Gastrocnemius medialis (tissue), 4 donors: ENCODE measurements around the gene CD276. TPM values are rescaled to one million over a fixed set of nuclear protein-coding genes. Genes with fewer than 3 reads are reported as not detected.
"Not testable (repeated sequence)": the region's sequence is repeated elsewhere in the genome, so short reads cannot be mapped to it uniquely, and the experiment has no call there.

Experiments used
- ATAC-seq, 2 donors: fragments of 150-250 bp; one replicate each; pipeline ENCODE4 v1.9.1; 2016
- DNase-seq, 2 donors: peaks; one replicate each; pipeline ENCODE4 v3.0.0-alpha.2; 2019
- H3K27ac ChIP-seq, 4 donors: fragments of 200-600 bp; sonication (generic); 1 replicate in 1 of 4; 2 replicates in 3 of 4; pipeline ENCODE4 v1.5.1; 2016 to 2018; ENCODE audit warnings: mild to moderate bottlenecking in 2 of 4, moderate library complexity in 1 of 4
- H3K27me3 ChIP-seq, 3 donors: fragments of 200-600 bp; sonication (generic) in 2 of 3; 1 replicate in 1 of 3; 2 replicates in 2 of 3; pipeline versions ENCODE4 v1.5.1 to v1.6.0; 2016 to 2019; ENCODE audit warnings: mild to moderate bottlenecking in 1 of 3, moderate library complexity in 1 of 3
- H3K36me3 ChIP-seq, 2 donors: fragments of 200-600 bp; sonication (generic) in 1 of 2; one replicate each; pipeline ENCODE4 v1.5.1; 2017 to 2018
- H3K4me1 ChIP-seq, 2 donors: fragments of 200-600 bp; sonication (generic) in 1 of 2; one replicate each; pipeline ENCODE4 v1.5.1; 2016 to 2017; ENCODE audit warnings: mild to moderate bottlenecking in 2 of 2
- H3K4me3 ChIP-seq, 4 donors: fragments of 200-600 bp; sonication (generic) in 3 of 4; 1 replicate in 1 of 4; 2 replicates in 3 of 4; pipeline ENCODE4 v1.5.1; 2016 to 2019; ENCODE audit warnings: mild to moderate bottlenecking in 2 of 4
- H3K9me3 ChIP-seq, 3 donors: fragments of 200-600 bp; sonication (generic) in 2 of 3; 1 replicate in 1 of 3; 2 replicates in 2 of 3; pipeline ENCODE4 v1.5.1; 2016 to 2019
- POLR2A ChIP-seq, 2 donors: fragments of 450-650 bp; IDR thresholded peaks; one replicate each; pipeline ENCODE4 v1.6.1; 2017; ENCODE audit warnings: antibody characterized with exemption in 2 of 2, mild to moderate bottlenecking in 2 of 2, moderate library complexity in 2 of 2
- in situ Hi-C, 4 donors: fragments of 200-750 bp; cut with MboI; loops; one replicate each; pipeline versions ENCODE4 v1.15.0 to v1.8.0; 2017; ENCODE audit warnings: low sequenced_read_pairs in 4 of 4
- intact Hi-C: fragments of 100-400 bp; cut with DNase I; formaldehyde crosslinking; loops from one replicate; pipeline ENCODE4 v1.15.1; 2023; ENCODE audit warnings: low total_unique reads
- total RNA-seq, 4 donors: library from RNA; depleted of rRNA; stranded (reverse); fragments of >200 nt; gene quantifications; one replicate each; pipeline versions ENCODE4 v1.1.0 to v1.2.3, GENCODE V29; 2016
- TF ChIP-seq, protein P1 (sequence below), 5 experiments: fragments of 450-650 bp in 3 of 5; fragments of 200-600 bp in 2 of 5; sonication (generic) in 2 of 5; IDR thresholded peaks in 4 of 5; conservative IDR thresholded peaks in 1 of 5; 1 replicate in 4 of 5; 2 replicates in 1 of 5; pipeline ENCODE4 v1.5.1; 2016 to 2019; ENCODE audit warnings: antibody characterized with exemption in 5 of 5, mild to moderate bottlenecking in 3 of 5, moderate library complexity in 3 of 5

Gene CD276
- 10 to 100 TPM in 3 of 4 donors, 1 to 10 TPM in 1; 9.6 to 21.4 (median 16.6) TPM for total RNA-seq

- intact Hi-C loops (loop anchor here (1.0 to 10.0 kb wide), 3 partner anchors 13 to 931 kb away; partner anchors contain the start of genes CLK3 and NPTN), in situ Hi-C loops (no loop called here)
- ATAC-seq (peak; percentile 71 to 81), DNase-seq (peak; percentile 73 to 79)
- Histone ChIP-seq H3K36me3 (no peaks in the 10 kb centered on the region), H3K27ac (peak within 1 kb of the TSS; percentile 79 to 92 (median 84)), H3K4me3 (peak within 1 kb of the TSS; percentile 71 to 93 (median 76)), H3K27me3 (no peaks in the 10 kb centered on the region), H3K9me3 (no peaks in the 10 kb centered on the region), H3K4me1 (peaks cover 22 to 35% of the 10 kb centered on the region in 2 donors)
- peak; percentile 56 for TF ChIP-seq POLR2A (IDR thresholded peaks at IDR 0.05)
- TF ChIP-seq, protein P1, sequence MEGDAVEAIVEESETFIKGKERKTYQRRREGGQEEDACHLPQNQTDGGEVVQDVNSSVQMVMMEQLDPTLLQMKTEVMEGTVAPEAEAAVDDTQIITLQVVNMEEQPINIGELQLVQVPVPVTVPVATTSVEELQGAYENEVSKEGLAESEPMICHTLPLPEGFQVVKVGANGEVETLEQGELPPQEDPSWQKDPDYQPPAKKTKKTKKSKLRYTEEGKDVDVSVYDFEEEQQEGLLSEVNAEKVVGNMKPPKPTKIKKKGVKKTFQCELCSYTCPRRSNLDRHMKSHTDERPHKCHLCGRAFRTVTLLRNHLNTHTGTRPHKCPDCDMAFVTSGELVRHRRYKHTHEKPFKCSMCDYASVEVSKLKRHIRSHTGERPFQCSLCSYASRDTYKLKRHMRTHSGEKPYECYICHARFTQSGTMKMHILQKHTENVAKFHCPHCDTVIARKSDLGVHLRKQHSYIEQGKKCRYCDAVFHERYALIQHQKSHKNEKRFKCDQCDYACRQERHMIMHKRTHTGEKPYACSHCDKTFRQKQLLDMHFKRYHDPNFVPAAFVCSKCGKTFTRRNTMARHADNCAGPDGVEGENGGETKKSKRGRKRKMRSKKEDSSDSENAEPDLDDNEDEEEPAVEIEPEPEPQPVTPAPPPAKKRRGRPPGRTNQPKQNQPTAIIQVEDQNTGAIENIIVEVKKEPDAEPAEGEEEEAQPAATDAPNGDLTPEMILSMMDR (IDR thresholded peaks at IDR 0.05 in 4 of 5, conservative IDR thresholded peaks at IDR 0.05 in 1 of 5) = peak in 1 of 5 experiments; percentile 34
These were observed at the start of gene CD276 for GRCh38 chr15:73683777-73684580. Gene CD276, plus strand, starts transcription at chr15:73684383. Its CDS starts 15,257 bp downstream, at chr15:73699640.

DNA sequence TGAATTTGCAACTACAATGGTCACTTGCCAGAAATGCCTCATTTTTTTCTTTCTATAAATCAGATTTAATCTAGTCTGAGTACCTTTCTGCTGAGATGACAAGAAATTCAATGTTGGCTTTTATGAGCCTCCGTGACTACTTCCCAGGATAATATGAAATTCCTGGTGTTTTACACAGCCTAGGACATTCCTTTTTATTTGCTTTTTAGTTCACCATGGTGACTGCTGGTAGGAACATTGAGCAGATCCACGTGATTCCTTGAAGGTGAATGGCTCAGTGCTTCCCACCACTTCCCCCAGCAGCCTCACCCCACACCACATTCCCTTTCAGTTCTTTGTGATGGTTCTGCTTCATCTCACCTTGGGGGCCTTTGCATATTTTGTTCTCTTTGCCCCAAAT, 46.7 kb upstream of the CD276 start:
- intact Hi-C loops (no loop called here), in situ Hi-C loops (loop anchor here (5.0 to 10.0 kb wide), 4 partner anchors 57 to 75 kb away; no protein-coding TSS in a partner anchor)
- Histone ChIP-seq H3K36me3 (no peaks in the 10 kb centered on the region), H3K9me3 (no peaks in the 10 kb centered on the region), H3K4me1 (peaks cover 4 to 7% of the 10 kb centered on the region in 2 donors), H3K27me3 (no peaks in the 10 kb centered on the region), H3K4me3 (no peak overlapping the region), H3K27ac (no peak overlapping the region)
- TF ChIP-seq POLR2A (IDR thresholded peaks at IDR 0.05) = no peak
- TF ChIP-seq, protein P1 (IDR thresholded peaks at IDR 0.05 in 4 of 5, conservative IDR thresholded peaks at IDR 0.05 in 1 of 5) = no peak
- no peak for ATAC-seq
- no peak for DNase-seq

- H3K9me3 ChIP-seq, DNase-seq, H3K4me3 ChIP-seq, H3K27ac ChIP-seq, ATAC-seq, H3K27me3 ChIP-seq, H3K4me1 ChIP-seq, H3K36me3 ChIP-seq, intact Hi-C loops: not testable (repeated sequence)
- in situ Hi-C loops = loop anchor here (5.0 to 10.0 kb wide), 4 partner anchors 55 to 77 kb away; no protein-coding TSS in a partner anchor
These were observed 44.7 kb upstream of the CD276 start for GRCh38 chr15:73639464-73639863.

GRCh38 chr15:73647259-73648013, 36.7 kb upstream of the CD276 start:
- no peak overlapping the region for H3K27ac ChIP-seq
- DNase-seq (no peak), ATAC-seq (no peak)
- intact Hi-C loops = no loop called here
- no peak overlapping the region for H3K4me3 ChIP-seq
- in situ Hi-C loops = no loop called here
- no peaks in the 10 kb centered on the region for H3K9me3 ChIP-seq
- no peaks in the 10 kb centered on the region for H3K4me1 ChIP-seq
- H3K27me3 ChIP-seq = peaks cover 0 to 10% (median 2%) of the 10 kb centered on the region in 3 donors
- H3K36me3 ChIP-seq = no peaks in the 10 kb centered on the region
- TF ChIP-seq POLR2A (IDR thresholded peaks at IDR 0.05) = no peak
- TF ChIP-seq, protein P1 (IDR thresholded peaks at IDR 0.05 in 4 of 5, conservative IDR thresholded peaks at IDR 0.05 in 1 of 5) = no peak

- ATAC-seq (no peak), DNase-seq (no peak)
- intact Hi-C loops = no loop called here
- Histone ChIP-seq H3K9me3 (no peaks in the 10 kb centered on the region), H3K4me3 (no peak overlapping the region), H3K4me1 (no peaks in the 10 kb centered on the region), H3K36me3 (no peaks in the 10 kb centered on the region), H3K27me3 (peaks cover 0 to 10% (median 2%) of the 10 kb centered on the region in 3 donors), H3K27ac (no peak overlapping the region)
- TF ChIP-seq, protein P1 (IDR thresholded peaks at IDR 0.05 in 4 of 5, conservative IDR thresholded peaks at IDR 0.05 in 1 of 5) = no peak
- no peak for TF ChIP-seq POLR2A (IDR thresholded peaks at IDR 0.05)
- in situ Hi-C loops = no loop called here
These were observed 36.2 kb upstream of the CD276 start for GRCh38 chr15:73648014-73648295.
